GM12872 (cell line): ENCODE measurements around the gene ABR.

ENCODE experiments used
- CTCF ChIP-seq: IDR thresholded peaks from 3 replicates; pipeline ENCODE4 v1.5.1; 2011; ENCODE audit warnings: low read depth, mild to moderate bottlenecking, low read length, moderate library complexity; ENCODE audit not compliant: insufficient read depth

The ABR gene

GRCh38 chr17:1159431-1160180 lies 20.2 kb downstream of the ABR start:
- TF ChIP-seq CTCF = no peak

GRCh38 chr17:1158879-1159278 lies 20.9 kb downstream of the ABR start:
- no peak for TF ChIP-seq CTCF

- TF ChIP-seq CTCF = no peak
Measured at GRCh38 chr17:1156864-1157263, 22.9 kb downstream of the ABR start.

GRCh38 chr17:1154704-1155103 lies 25.1 kb downstream of the ABR start:
- TF ChIP-seq CTCF = no peak

GRCh38 chr17:1153795-1154546 lies 25.8 kb downstream of the ABR start:
- TF ChIP-seq CTCF = no peak

GRCh38 chr17:1150863-1151600 lies 28.7 kb downstream of the ABR start:
- TF ChIP-seq CTCF = no peak

GRCh38 chr17:1149869-1150268 lies 29.9 kb downstream of the ABR start:
- TF ChIP-seq CTCF = no peak
